GM13977 (cell line): Measurements from ENCODE around the gene RAB30.
A peak's percentile ranks its signal among the peaks of the same experiment; 100 is the strongest.

Experiments used
- DNase-seq: peaks from one replicate; pipeline ENCODE4 v3.0.0; 2012; ENCODE audit warnings: low spot score
- CTCF ChIP-seq: IDR thresholded peaks from 2 replicates; pipeline ENCODE4 v1.5.1; 2012; ENCODE audit warnings: mild to moderate bottlenecking, control low read depth; ENCODE audit not compliant: insufficient read depth; ENCODE audit errors: extremely low read depth, missing control alignments
- in situ Hi-C: fragments of 300-500 bp; cut with MboI; formaldehyde crosslinking; loops from one replicate; pipeline ENCODE4 v1.12.0; 2022; ENCODE audit warnings: low sequenced_read_pairs, low pct_unique_long_range_greater_than_20kb, mixed read lengths, inconsistent platforms; ENCODE audit not compliant: unreplicated experiment

Gene RAB30

GRCh38 chr11:82987997-82988396 is 83.7 kb downstream of the RAB30 start:
- in situ Hi-C loops = no loop called here
- no peak for TF ChIP-seq CTCF
- DNase-seq = no peak

GRCh38 chr11:82986446-82986845 is 85.3 kb downstream of the RAB30 start:
- in situ Hi-C loops = no loop called here
- no peak for DNase-seq
- TF ChIP-seq CTCF = no peak

GRCh38 chr11:82981852-82982251 is 89.8 kb downstream of the RAB30 start:
- TF ChIP-seq CTCF = no peak
- DNase-seq = no peak
- in situ Hi-C loops = no loop called here

- in situ Hi-C loops = no loop called here
- DNase-seq = no peak
- TF ChIP-seq CTCF = no peak
Observed at GRCh38 chr11:82980947-82981346, 90.8 kb downstream of the RAB30 start.

- in situ Hi-C loops = no loop called here
- no peak for TF ChIP-seq CTCF
- DNase-seq = no peak
Observed at GRCh38 chr11:82980292-82980691, 91.4 kb downstream of the RAB30 start.

GRCh38 chr11:82979824-82980223 is 91.9 kb downstream of the RAB30 start:
- DNase-seq = no peak
- TF ChIP-seq CTCF = no peak
- in situ Hi-C loops = no loop called here

GRCh38 chr11:82978422-82979099 is 93.1 kb downstream of the RAB30 start:
- peak; percentile 25 for DNase-seq
- in situ Hi-C loops = no loop called here
- no peak for TF ChIP-seq CTCF
